DND-41 (cell line): Measurements from ENCODE around the gene B4GALNT1.

Source experiments
- CTCF ChIP-seq: IDR thresholded peaks from 2 replicates; pipeline ENCODE4 v1.5.1; 2012; ENCODE audit warnings: borderline replicate concordance, low read length, moderate library complexity, mild to moderate bottlenecking; ENCODE audit not compliant: poor library complexity, severe bottlenecking; ENCODE audit errors: extremely low read depth
- EZH2 ChIP-seq: IDR thresholded peaks from 3 replicates; pipeline ENCODE4 v1.6.1; 2012; ENCODE audit warnings: borderline replicate concordance, low read depth, mild to moderate bottlenecking, moderate library complexity, low read length, inconsistent platforms; ENCODE audit not compliant: severe bottlenecking

GRCh38 chr12:57618966-57619433 is 14.0 kb downstream of the B4GALNT1 start:
- no peak for TF ChIP-seq CTCF
- TF ChIP-seq EZH2, result no peak
